ENCODE data around the gene LRRC8C.

DNA sequence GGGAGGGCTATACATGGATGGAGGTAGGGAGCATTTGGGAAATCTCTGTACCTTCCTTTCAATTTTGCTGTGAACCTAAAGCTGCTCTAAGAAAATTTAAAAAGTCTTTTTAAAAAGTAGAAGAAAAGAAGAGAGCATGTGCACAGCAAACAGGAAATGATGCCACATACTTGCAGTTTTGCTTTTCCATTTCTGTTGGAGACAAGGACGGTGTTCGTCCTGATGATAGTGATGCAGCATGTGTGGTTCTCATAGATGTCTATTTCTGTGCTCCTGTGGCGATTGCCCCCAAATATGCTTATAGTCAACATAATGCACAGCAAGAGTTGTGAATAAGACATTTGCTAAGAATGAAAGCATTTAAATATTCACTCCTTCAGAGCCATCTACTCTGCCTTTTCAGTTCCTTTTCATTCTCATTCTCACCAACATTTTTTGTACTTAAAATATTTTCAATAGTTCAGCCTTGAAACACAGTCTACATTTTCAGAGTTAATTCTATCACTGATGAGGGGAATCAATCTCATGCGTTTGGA is 66.6 kb downstream of the LRRC8C start:
- no peak for TF ChIP-seq POLR2AphosphoS5 (IDR thresholded peaks at IDR 0.05; ENCODE audit: low read depth, low read length)
- TF ChIP-seq POLR2A (IDR thresholded peaks at IDR 0.05; ENCODE audit: low read depth, low read length), result no peak
- no peak for TF ChIP-seq TAF1 (IDR thresholded peaks at IDR 0.05; ENCODE audit: low read depth, low read length)

Data from GM12891 (cell line).